SK-N-MC (cell line): ENCODE data around the gene TMEM50B.

Experiments used
- EZH2 ChIP-seq: fragments of 200-600 bp; sonication (generic); IDR thresholded peaks from one replicate; pipeline ENCODE4 v1.6.1; 2017; ENCODE audit warnings: antibody characterized with exemption
- FOXP2 ChIP-seq: optimal IDR thresholded peaks from 2 replicates; pipeline ENCODE3; 2011; ENCODE audit warnings: mild to moderate bottlenecking, moderate library complexity; ENCODE audit not compliant: insufficient read depth; ENCODE audit errors: extremely low read length, control extremely low read depth
- POLR2AphosphoS5 ChIP-seq: IDR thresholded peaks from 2 replicates; pipeline ENCODE4 v1.6.1; 2012; ENCODE audit warnings: mild to moderate bottlenecking, low read depth, low read length, borderline replicate concordance

DNA sequence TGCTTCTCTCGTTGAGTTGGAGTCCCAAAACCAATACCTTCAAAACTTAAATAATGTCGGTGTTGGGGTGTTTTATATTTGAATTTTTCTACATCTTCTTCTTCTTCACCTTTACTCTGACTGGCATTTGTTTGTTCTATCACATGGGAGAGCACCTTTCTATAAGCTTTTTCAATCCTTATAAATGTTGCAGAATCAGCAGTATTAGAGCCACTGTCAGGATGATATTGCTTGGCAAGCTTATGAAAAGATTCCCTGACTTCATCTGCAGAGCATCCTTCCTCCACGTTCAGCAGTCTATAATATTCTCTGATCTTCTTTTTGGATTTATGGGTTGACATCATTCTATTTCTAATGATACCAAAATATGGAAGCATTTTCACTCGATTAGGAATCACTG lies 9.2 kb upstream of the TMEM50B start:
- TF ChIP-seq EZH2 = no peak
- no peak for TF ChIP-seq POLR2AphosphoS5
- TF ChIP-seq FOXP2 = no peak
